GM19099 (cell line): Measurements from ENCODE around the gene RMI2.

Experiments used
- POLR2A ChIP-seq: IDR thresholded peaks from 3 replicates; pipeline ENCODE4 v1.6.1; 2011; ENCODE audit warnings: low read depth; ENCODE audit not compliant: insufficient read length; ENCODE audit errors: extremely low read depth

RMI2 gene

GRCh38 chr16:11355862-11356261, 10.6 kb downstream of the RMI2 start:
- no peak for TF ChIP-seq POLR2A

GRCh38 chr16:11356573-11357331, 11.5 kb downstream of the RMI2 start:
- TF ChIP-seq POLR2A, result no peak

GRCh38 chr16:11358531-11358930, 13.3 kb downstream of the RMI2 start:
- TF ChIP-seq POLR2A, result no peak

- no peak for TF ChIP-seq POLR2A
These were observed 14.1 kb downstream of the RMI2 start for GRCh38 chr16:11359370-11359769.

GRCh38 chr16:11360641-11361373, 15.5 kb downstream of the RMI2 start:
- TF ChIP-seq POLR2A, result no peak

GRCh38 chr16:11361701-11362451, 16.6 kb downstream of the RMI2 start:
- TF ChIP-seq POLR2A, result no peak

GRCh38 chr16:11363927-11364258, 18.6 kb downstream of the RMI2 start:
- no peak for TF ChIP-seq POLR2A

GRCh38 chr16:11367483-11367906, 22.2 kb downstream of the RMI2 start:
- no peak for TF ChIP-seq POLR2A

GRCh38 chr16:11370084-11370931, 25.0 kb downstream of the RMI2 start:
- no peak for TF ChIP-seq POLR2A

GRCh38 chr16:11372073-11372828, 27.0 kb downstream of the RMI2 start:
- no peak for TF ChIP-seq POLR2A

GRCh38 chr16:11372829-11373306, 27.6 kb downstream of the RMI2 start:
- TF ChIP-seq POLR2A, result no peak

GRCh38 chr16:11374255-11374654, 29.0 kb downstream of the RMI2 start:
- TF ChIP-seq POLR2A, result no peak

GRCh38 chr16:11377154-11377553, 31.9 kb downstream of the RMI2 start:
- no peak for TF ChIP-seq POLR2A

- TF ChIP-seq POLR2A, result no peak
These were observed 34.2 kb downstream of the RMI2 start for GRCh38 chr16:11379420-11379819.
